K562 (cell line): ENCODE measurements around the gene EPS8. TPM values are rescaled to one million over a fixed set of nuclear protein-coding genes. Genes with fewer than 3 reads are reported as not detected.

ENCODE experiments used
- ATAC-seq: fragments of 200-7000 bp; cut with Tn5 transposase; 3 replicates; pipeline ENCODE4 v1.9.1; 2020; ENCODE audit warnings: moderate library complexity
- BruUV-seq: library from RNA; stranded (reverse); fragments of 400-500 nt; replicated peaks from 2 replicates; lab custom pipeline; 2021; lab: Mats Ljungman, UMichigan
- CTCF ChIA-PET: fragments of 300-600 bp; formaldehyde crosslinking; extraction: SDS; loops from one replicate; lab custom pipeline; 2021; ENCODE audit warnings: low intra/inter-chr PET ratio; lab: Yijun Ruan, JAX
- POLR2A ChIA-PET: fragments of 300-600, 350-650 bp; sonication (Branson Sonifier 250); formaldehyde crosslinking; extraction: SDS; loops from one replicate; lab custom pipeline; 2021; ENCODE audit warnings: antibody characterized with exemption, inconsistent platforms; lab: Yijun Ruan, JAX
- DNase-seq, 4 experiments: peaks; one replicate each; pipeline versions ENCODE4 v3.0.0 to v3.0.0-alpha.2; 2011 to 2018; ENCODE audit warnings: low spot score in 3 of 4, mixed read lengths in 3 of 4; ENCODE audit errors: extremely low read depth in 1 of 4
- FAIRE-seq: peaks from 2 replicates; lab custom pipeline; 2011; peaks lifted over from hg19 to GRCh38; lab: Jason Lieb, UNC
- H2AFZ ChIP-seq: 2 replicates; pipeline ENCODE4 v1.6.0; 2011; ENCODE audit warnings: low read depth, low read length, control low read depth, inconsistent platforms
- H3K27ac ChIP-seq: fragments of 200-600 bp; 3 replicates; pipeline ENCODE4 v1.8.0; 2011; ENCODE audit warnings: low read depth, mild to moderate bottlenecking, control low read depth, inconsistent platforms, low read length, moderate library complexity, mixed read lengths; ENCODE audit errors: extremely low read depth
- H3K27me3 ChIP-seq, 2 experiments: fragments of 300-600 bp in 1 of 2; 2 replicates in 1 of 2; 3 replicates in 1 of 2; pipeline versions ENCODE4 v1.6.0 to v1.8.0; 2011; ENCODE audit warnings: inconsistent platforms in 2 of 2, low read length in 2 of 2, mild to moderate bottlenecking in 1 of 2, mixed read lengths in 1 of 2, moderate library complexity in 1 of 2; ENCODE audit not compliant: control insufficient read depth in 2 of 2, insufficient read depth in 2 of 2
- H3K36me3 ChIP-seq: fragments of 300-600 bp; 3 replicates; pipeline ENCODE4 v1.8.0; 2011; ENCODE audit warnings: mild to moderate bottlenecking, low read length, inconsistent platforms; ENCODE audit not compliant: control insufficient read depth, insufficient read depth
- H3K4me1 ChIP-seq, 2 experiments: fragments of 200-600 bp in 1 of 2; replicated peaks in 1 of 2; 2 replicates in 1 of 2; 3 replicates in 1 of 2; pipeline versions ENCODE4 v1.5.1 to v1.8.0; 2011; ENCODE audit warnings: inconsistent platforms in 2 of 2, low read length in 2 of 2, mild to moderate bottlenecking in 1 of 2, mixed read lengths in 1 of 2, moderate library complexity in 1 of 2; ENCODE audit not compliant: control insufficient read depth in 2 of 2, insufficient read depth in 2 of 2
- H3K4me2 ChIP-seq: 2 replicates; pipeline ENCODE4 v1.6.1; 2011; ENCODE audit warnings: low read length, control low read depth, inconsistent platforms, mixed read lengths; ENCODE audit not compliant: insufficient read depth
- H3K4me3 ChIP-seq: fragments of 200-600 bp; sonication (generic), shearing (Covaris generic); 2 replicates; pipeline ENCODE4 v1.5.1; 2016; ENCODE audit warnings: control low read depth, inconsistent platforms
- H3K79me2 ChIP-seq: fragments of 200-600 bp; 3 replicates; pipeline ENCODE4 v1.8.0; 2011; ENCODE audit warnings: low read length, inconsistent platforms; ENCODE audit not compliant: control insufficient read depth, insufficient read depth
- H3K9ac ChIP-seq, 2 experiments: 2 replicates each; pipeline versions ENCODE4 v1.6.0 to v1.6.1; 2011; ENCODE audit warnings: low read depth in 2 of 2, low read length in 2 of 2, control low read depth in 1 of 2, inconsistent platforms in 1 of 2, mild to moderate bottlenecking in 1 of 2, mixed read lengths in 1 of 2; ENCODE audit not compliant: insufficient read depth in 1 of 2
- H3K9me1 ChIP-seq: one replicate; pipeline ENCODE4 v1.6.0; 2011; ENCODE audit warnings: inconsistent platforms, mild to moderate bottlenecking, low read length, moderate library complexity; ENCODE audit not compliant: control insufficient read depth, insufficient read depth
- H3K9me3 ChIP-seq: replicated peaks from 2 replicates; pipeline ENCODE4 v1.5.1; 2011; ENCODE audit warnings: low read depth, low read length, inconsistent platforms; ENCODE audit not compliant: control insufficient read depth, insufficient read depth
- H4K20me1 ChIP-seq: replicated peaks from 2 replicates; pipeline ENCODE4 v1.6.1; 2011; ENCODE audit warnings: low read length, inconsistent platforms, mixed read lengths; ENCODE audit not compliant: control insufficient read depth, insufficient read depth
- ARID2 ChIP-seq: fragments of 450-650 bp; IDR thresholded peaks from 2 replicates; pipeline ENCODE4 v1.6.1; 2017; ENCODE audit warnings: antibody characterized with exemption, mild to moderate bottlenecking
- BACH1 ChIP-seq: fragments of 200-800 bp; sonication (Bioruptor generic); IDR thresholded peaks from 2 replicates; pipeline ENCODE4 v1.6.1; 2016; ENCODE audit warnings: missing genetic modification characterization, missing compliant biosample characterization
- COPS2 ChIP-seq: fragments of 450-650 bp; conservative IDR thresholded peaks from 2 replicates; pipeline ENCODE4 v1.6.1; 2016; ENCODE audit warnings: mild to moderate bottlenecking, moderate library complexity
- DDX20 ChIP-seq: fragments of 450-650 bp; IDR thresholded peaks from 2 replicates; pipeline ENCODE4 v1.6.1; 2016; ENCODE audit warnings: missing genetic modification characterization, low read depth, mild to moderate bottlenecking, missing compliant biosample characterization, moderate library complexity
- EHMT2 ChIP-seq: fragments of 450-650 bp; IDR thresholded peaks from 2 replicates; pipeline ENCODE4 v1.6.1; 2018; ENCODE audit warnings: antibody characterized with exemption
- HDAC2 ChIP-seq: fragments of 450-650 bp; IDR thresholded peaks from 2 replicates; pipeline ENCODE4 v1.6.1; 2016; ENCODE audit warnings: mild to moderate bottlenecking
- MCM2 ChIP-seq: fragments of 450-650 bp; IDR thresholded peaks from 2 replicates; pipeline ENCODE4 v1.6.1; 2017; ENCODE audit warnings: low read depth, mild to moderate bottlenecking
- NCOA6 ChIP-seq: fragments of 450-650 bp; IDR thresholded peaks from 2 replicates; pipeline ENCODE4 v1.6.1; 2017; ENCODE audit warnings: mild to moderate bottlenecking
- NR4A1 ChIP-seq, 2 experiments: fragments of 250-450 bp in 1 of 2; fragments of 450-650 bp in 1 of 2; sonication (Bioruptor Pico) in 1 of 2; IDR thresholded peaks; 2 replicates each; pipeline versions ENCODE4 v1.4.0 to v1.6.1; 2016 to 2020; ENCODE audit warnings: mild to moderate bottlenecking in 2 of 2, missing compliant biosample characterization in 1 of 2, missing genetic modification characterization in 1 of 2, moderate library complexity in 1 of 2
- PREB ChIP-seq: sonication (generic); formaldehyde crosslinking; IDR thresholded peaks from 2 replicates; pipeline ENCODE4 v1.8.1; 2023; ENCODE audit warnings: mild to moderate bottlenecking, missing genetic modification reagents
- SIRT6 ChIP-seq: IDR thresholded peaks from one replicate; pipeline ENCODE4 v1.6.1; 2012; ENCODE audit warnings: low read depth, mild to moderate bottlenecking, control low read depth, inconsistent platforms, low read length, moderate library complexity
- SRSF1 ChIP-seq: fragments of 200-400 bp; formaldehyde crosslinking; IDR thresholded peaks from 2 replicates; pipeline ENCODE4 v1.6.1; 2017; ENCODE audit warnings: mild to moderate bottlenecking, low read depth, low read length, moderate library complexity
- TAF7 ChIP-seq: fragments of 450-650 bp; IDR thresholded peaks from 2 replicates; pipeline ENCODE4 v1.6.1; 2016; ENCODE audit warnings: missing genetic modification characterization, missing compliant biosample characterization
- TCF7 ChIP-seq: sonication (generic); IDR thresholded peaks from 2 replicates; pipeline ENCODE4 v1.6.1; 2016; ENCODE audit warnings: antibody characterized with exemption, borderline replicate concordance
- TCF7L2 ChIP-seq: fragments of 150-350 bp; IDR thresholded peaks from 2 replicates; pipeline ENCODE4 v1.6.1; 2016; ENCODE audit warnings: low read depth, mild to moderate bottlenecking, low read length, moderate library complexity
- ZBTB9 ChIP-seq: fragments of 450-650 bp; formaldehyde crosslinking; IDR thresholded peaks from 2 replicates; pipeline ENCODE4 v1.4.0; 2020; ENCODE audit warnings: mild to moderate bottlenecking, moderate library complexity
- ZC3H4 ChIP-seq: sonication (generic); formaldehyde crosslinking; IDR thresholded peaks from 2 replicates; pipeline ENCODE4 v1.9.0; 2021; ENCODE audit warnings: missing genetic modification reagents, borderline replicate concordance
- ZNF140 ChIP-seq: fragments of 250-450 bp; sonication (Bioruptor Pico); IDR thresholded peaks from 2 replicates; pipeline ENCODE4 v1.8.0; 2021; ENCODE audit warnings: moderate library complexity, mild to moderate bottlenecking, inconsistent platforms
- WGBS: fragments of 100-300 bp; shearing (Covaris generic); methylation state at CpG from one replicate; pipeline ENCODE4 v1.1.6; 2016; ENCODE audit warnings: low coverage, mixed read lengths; ENCODE audit not compliant: insufficient coverage; ENCODE audit errors: missing lambda C conversion rate; 5-methylcytosine and 5-hydroxymethylcytosine counted together
- in situ Hi-C: fragments of 300-500 bp; cut with MboI; formaldehyde crosslinking; loops from 4 replicates; pipeline ENCODE4 v1.15.0; 2018; ENCODE audit warnings: inconsistent platforms, mixed read lengths
- intact Hi-C: fragments of 100-400 bp; cut with micrococcal nuclease; formaldehyde crosslinking; loops from 2 replicates; pipeline ENCODE4 v1.14.2; 2022
- polyA plus RNA-seq, 8 experiments: library from polyadenylated mRNA; depleted of rRNA in 4 of 8; stranded (reverse) in 5 of 8; unstranded in 3 of 8; fragments of >200 nt; fragmentation: Nextera tagmentation in 2 of 8; fragmentation: Illumina TruSeq in 1 of 8; extraction: Ambion mirVana in 2 of 8; extraction: Trizol in 1 of 8; gene quantifications; 2 replicates each; pipeline versions ENCODE4 v1.2.1 to v1.2.3, GENCODE V29; 2011 to 2014; ENCODE audit warnings: inconsistent platforms in 1 of 8, missing spikeins in 1 of 8
- total RNA-seq, 7 experiments: library from RNA; depleted of rRNA in 6 of 7; stranded (reverse); fragments of >200 nt in 6 of 7; fragmentation: Illumina TruSeq in 2 of 7; extraction: Trizol in 2 of 7; gene quantifications; 2 replicates each; pipeline versions ENCODE4 v1.2.1 to v1.2.3, GENCODE V29; 2011 to 2021; ENCODE audit warnings: low replicate concordance in 1 of 7

Gene EPS8
- total and polyA plus RNA-seq, 9 of the 15 experiments (the other 6 are each of a cell fraction or from before 2014, with no cell fraction given): 0.10 to 1.9 (median 0.33) TPM

- Histone ChIP-seq H3K27me3 (no peaks in the 10 kb centered on the region), H3K36me3 (no peaks in the 10 kb centered on the region), H4K20me1 (no peaks in the 10 kb centered on the region), H3K9me3 (no peaks in the 10 kb centered on the region), H3K9me1 (no peaks in the 10 kb centered on the region), H3K4me3 (no peak overlapping the region), H3K4me1 (no peaks in the 10 kb centered on the region), H3K27ac (no peak overlapping the region), H3K79me2 (no peaks in the 10 kb centered on the region), H3K4me2 (no peak overlapping the region), H3K9ac (no peak overlapping the region), H2AFZ (no peak overlapping the region)
- no TSS peak for BruUV-seq
- in situ Hi-C loops (no loop called here), intact Hi-C loops (no loop called here)
- no peak for FAIRE-seq
- ChIA-PET POLR2A (no interaction called here), CTCF (no interaction called here)
- DNase-seq: no peak
- no peak for TF ChIP-seq EHMT2
- TF ChIP-seq ZBTB9 (CRISPR knock-in tag): no peak
- TF ChIP-seq COPS2: no peak
- no peak for TF ChIP-seq ARID2
- TF ChIP-seq SRSF1: no peak
- TF ChIP-seq NR4A1 (CRISPR knock-in tag; IDR thresholded peaks at IDR 0.05): no peak
- no peak for TF ChIP-seq NR4A1 (tag; IDR thresholded peaks at IDR 0.05)
- TF ChIP-seq NCOA6: no peak
- TF ChIP-seq MCM2: no peak
- TF ChIP-seq ZC3H4: no peak
- TF ChIP-seq BACH1 (tag): no peak
- TF ChIP-seq TCF7L2: no peak
- TF ChIP-seq ZNF140 (CRISPR knock-in tag): no peak
- no peak for TF ChIP-seq TAF7 (tag)
- no peak for TF ChIP-seq TCF7
- TF ChIP-seq DDX20 (tag): no peak
- no peak for TF ChIP-seq HDAC2
- TF ChIP-seq SIRT6: no peak
- no peak for TF ChIP-seq PREB (CRISPR knock-in tag)
- no peak for ATAC-seq
- 0% methylated on average over 2 of the region's 3 CpGs for WGBS
Measured at GRCh38 chr12:15800278-15800677, 11.1 kb upstream of the EPS8 start.
